Measurements from ENCODE around the gene FBXO31.

Gene FBXO31

GRCh38 chr16:87421003-87421912 lies 37.7 kb upstream of the FBXO31 start:
- no peaks in the 10 kb centered on the region for H4K20me1 ChIP-seq (ENCODE audit: insufficient read depth, low read length)
- H3K27ac ChIP-seq (ENCODE audit: low read length), result no peak overlapping the region
- no peak overlapping the region for H3K4me2 ChIP-seq (ENCODE audit: low read length)
- H3K9me3 ChIP-seq (ENCODE audit: insufficient read depth, low read length), result no peaks in the 10 kb centered on the region
- no peak overlapping the region for H3K4me3 ChIP-seq (ENCODE audit: low read length)
- no peaks in the 10 kb centered on the region for H3K4me1 ChIP-seq (ENCODE audit: low read length)
- no peak overlapping the region for H3K9ac ChIP-seq (ENCODE audit: low read length)
- H2AFZ ChIP-seq (ENCODE audit: low read depth, low read length), result no peak overlapping the region
- H3K27me3 ChIP-seq (ENCODE audit: low read depth, low read length), result no peaks in the 10 kb centered on the region
- no peak for TF ChIP-seq EZH2phosphoT487 (IDR thresholded peaks at IDR 0.05; ENCODE audit: low read depth)
- no peak for TF ChIP-seq CTCF (IDR thresholded peaks at IDR 0.05; ENCODE audit: low read depth, low read length)
- H3K36me3 ChIP-seq (replicated peaks; ENCODE audit: low read depth, low read length), result no peaks in the 10 kb centered on the region
- H3K79me2 ChIP-seq (ENCODE audit: low read length), result no peaks in the 10 kb centered on the region

GRCh38 chr16:87420026-87421002 lies 36.7 kb upstream of the FBXO31 start:
- Histone ChIP-seq H3K9ac (ENCODE audit: low read length) (no peak overlapping the region), H4K20me1 (ENCODE audit: insufficient read depth, low read length) (0 out of 2 replicates have a peak, but pooled peaks cover under 1% of the 10 kb centered on the region), H3K4me3 (ENCODE audit: low read length) (no peak overlapping the region), H3K4me2 (ENCODE audit: low read length) (no peak overlapping the region), H2AFZ (ENCODE audit: low read depth, low read length) (no peak overlapping the region), H3K27me3 (ENCODE audit: low read depth, low read length) (no peaks in the 10 kb centered on the region), H3K9me3 (ENCODE audit: insufficient read depth, low read length) (no peaks in the 10 kb centered on the region), H3K4me1 (ENCODE audit: low read length) (no peaks in the 10 kb centered on the region), H3K79me2 (ENCODE audit: low read length) (no peaks in the 10 kb centered on the region), H3K27ac (ENCODE audit: low read length) (no peak overlapping the region), H3K36me3 (replicated peaks; ENCODE audit: low read depth, low read length) (no peaks in the 10 kb centered on the region)
- TF ChIP-seq CTCF (IDR thresholded peaks at IDR 0.05; ENCODE audit: low read depth, low read length), result peak; percentile 42
- no peak for TF ChIP-seq EZH2phosphoT487 (IDR thresholded peaks at IDR 0.05; ENCODE audit: low read depth)

GRCh38 chr16:87418644-87419043 lies 35.1 kb upstream of the FBXO31 start:
- no peaks in the 10 kb centered on the region for H3K9me3 ChIP-seq (ENCODE audit: insufficient read depth, low read length)
- H4K20me1 ChIP-seq (ENCODE audit: insufficient read depth, low read length), result 0 out of 2 replicates have a peak, but pooled peaks cover 3% of the 10 kb centered on the region
- no peaks in the 10 kb centered on the region for H3K27me3 ChIP-seq (ENCODE audit: low read depth, low read length)
- no peak overlapping the region for H3K4me2 ChIP-seq (ENCODE audit: low read length)
- no peak overlapping the region for H3K9ac ChIP-seq (ENCODE audit: low read length)
- TF ChIP-seq EZH2phosphoT487 (IDR thresholded peaks at IDR 0.05; ENCODE audit: low read depth) (no peak), CTCF (IDR thresholded peaks at IDR 0.05; ENCODE audit: low read depth, low read length) (no peak)
- H3K79me2 ChIP-seq (ENCODE audit: low read length), result no peaks in the 10 kb centered on the region
- no peak overlapping the region for H2AFZ ChIP-seq (ENCODE audit: low read depth, low read length)
- H3K4me3 ChIP-seq (ENCODE audit: low read length), result no peak overlapping the region
- H3K4me1 ChIP-seq (ENCODE audit: low read length), result 0 out of 2 replicates have a peak, but pooled peaks cover 3% of the 10 kb centered on the region
- H3K36me3 ChIP-seq (replicated peaks; ENCODE audit: low read depth, low read length), result no peaks in the 10 kb centered on the region
- no peak overlapping the region for H3K27ac ChIP-seq (ENCODE audit: low read length)
